Measurements from ENCODE around the gene HMG20A.

HMG20A gene

DNA sequence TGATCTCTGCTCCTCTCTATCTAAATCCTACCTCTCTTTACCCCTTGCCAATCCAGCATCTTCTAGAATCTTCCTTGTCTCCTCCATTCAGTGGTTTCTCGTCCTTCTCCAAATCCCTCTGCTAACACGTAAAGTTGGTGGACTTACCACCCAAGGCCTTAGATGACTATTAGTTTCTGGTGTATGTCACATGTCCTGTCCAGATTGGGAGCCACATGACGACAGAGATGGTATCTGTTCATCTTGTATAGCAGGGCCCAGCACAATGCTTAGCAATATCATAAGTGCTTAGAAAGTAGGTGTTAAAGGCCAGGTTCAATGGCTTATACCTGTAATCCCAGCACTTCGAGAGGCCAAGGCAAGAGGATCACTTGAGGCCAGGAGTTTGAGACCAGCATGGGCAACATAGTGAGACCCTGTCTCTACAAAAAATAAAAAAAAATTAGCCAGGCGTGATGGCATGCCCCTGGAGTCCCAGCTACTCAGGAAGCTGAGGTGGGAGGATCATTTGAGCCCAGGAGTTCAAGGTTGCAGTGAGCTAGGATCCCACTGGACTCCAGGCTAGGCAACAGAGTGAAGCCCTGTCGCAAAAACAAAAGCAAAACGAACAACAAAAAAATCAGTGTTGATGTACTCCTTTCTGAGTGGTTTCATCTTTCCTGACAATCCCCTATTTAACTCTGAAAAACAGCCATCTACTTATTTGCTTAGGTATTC is 81.8 kb downstream of the HMG20A start:
- DNase-seq (ENCODE audit: low spot score) = no peak

DNA sequence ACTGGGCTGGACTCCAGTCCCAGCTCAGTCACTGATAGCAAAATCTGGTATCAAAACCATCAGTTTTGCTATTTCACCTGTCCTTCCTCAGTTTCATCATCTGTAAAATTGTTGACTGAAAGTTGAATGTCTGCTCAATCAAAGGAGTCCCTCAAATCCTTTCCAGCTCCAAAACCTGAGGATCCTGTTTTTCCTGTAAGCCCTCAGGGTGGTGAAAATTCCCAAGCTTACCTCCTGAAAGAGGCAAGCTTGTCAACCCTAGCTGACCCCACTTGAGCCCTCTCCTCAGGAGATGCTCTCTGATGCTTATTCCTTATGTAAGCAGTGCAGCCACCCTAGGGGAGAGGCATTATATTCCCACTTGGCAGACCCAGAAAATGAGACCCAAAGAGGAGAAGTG is 82.6 kb downstream of the HMG20A start:
- no peak for DNase-seq (ENCODE audit: low spot score)

DNA sequence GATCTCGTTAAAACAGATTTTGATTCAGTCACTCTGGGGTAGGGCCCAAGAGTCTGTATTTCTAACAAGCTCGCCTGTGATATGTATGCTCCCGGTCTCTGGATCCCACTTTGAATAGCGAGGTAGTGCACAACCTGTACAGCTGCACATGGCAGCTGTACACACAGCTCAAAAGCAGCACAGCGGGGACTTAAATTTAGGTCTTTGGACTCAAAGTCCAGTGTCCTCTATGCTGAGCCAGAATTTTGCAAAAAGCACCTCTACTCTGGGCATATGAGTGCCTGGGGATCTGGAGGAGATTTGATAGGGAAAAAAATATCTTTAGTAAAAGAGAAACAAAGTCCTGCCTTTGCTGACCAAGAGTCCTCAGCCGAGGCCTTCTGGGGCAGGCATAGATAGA is 83.1 kb downstream of the HMG20A start:
- DNase-seq (ENCODE audit: low spot score) = no peak

DNA sequence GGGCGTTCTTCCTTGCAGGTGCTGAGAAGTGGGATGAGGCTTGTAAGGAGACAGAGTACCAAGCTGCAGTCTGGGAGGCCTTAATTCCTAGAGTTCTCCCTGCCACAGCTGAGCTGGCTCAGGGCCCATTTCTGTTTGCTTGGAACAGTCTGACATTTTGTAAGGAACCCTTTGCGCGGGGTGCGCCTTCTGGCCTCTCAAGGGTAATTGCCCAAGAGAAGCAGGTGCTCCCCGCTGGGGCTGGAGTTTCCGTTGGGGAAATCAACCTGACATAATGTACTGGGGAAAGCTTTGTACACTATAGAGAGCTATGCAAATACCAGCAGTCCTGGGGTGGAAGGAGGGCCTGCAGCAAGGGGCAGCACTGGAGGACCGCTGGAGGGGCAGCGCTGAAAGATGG is 83.6 kb downstream of the HMG20A start:
- no peak for DNase-seq (ENCODE audit: low spot score)

DNA sequence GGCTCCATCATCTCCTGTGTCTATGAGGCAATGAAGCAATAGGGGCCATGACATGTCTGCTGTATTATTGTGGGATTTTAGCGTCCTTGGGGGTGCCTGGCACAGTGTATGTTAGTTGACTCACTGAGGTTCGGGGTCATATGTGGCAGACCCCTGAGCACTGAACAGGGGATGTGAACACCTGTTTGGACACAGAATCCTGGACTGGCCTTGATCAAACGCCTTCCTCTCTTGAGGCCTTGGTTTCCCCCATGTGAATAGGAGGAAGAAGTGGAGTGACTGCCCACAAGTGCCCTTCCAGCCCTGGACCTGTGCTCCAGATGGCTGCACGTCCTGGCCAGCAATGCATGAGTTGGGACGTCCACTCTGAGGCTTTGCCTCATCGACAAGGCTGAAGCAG is 84.2 kb downstream of the HMG20A start:
- DNase-seq (ENCODE audit: low spot score) = no peak

DNA sequence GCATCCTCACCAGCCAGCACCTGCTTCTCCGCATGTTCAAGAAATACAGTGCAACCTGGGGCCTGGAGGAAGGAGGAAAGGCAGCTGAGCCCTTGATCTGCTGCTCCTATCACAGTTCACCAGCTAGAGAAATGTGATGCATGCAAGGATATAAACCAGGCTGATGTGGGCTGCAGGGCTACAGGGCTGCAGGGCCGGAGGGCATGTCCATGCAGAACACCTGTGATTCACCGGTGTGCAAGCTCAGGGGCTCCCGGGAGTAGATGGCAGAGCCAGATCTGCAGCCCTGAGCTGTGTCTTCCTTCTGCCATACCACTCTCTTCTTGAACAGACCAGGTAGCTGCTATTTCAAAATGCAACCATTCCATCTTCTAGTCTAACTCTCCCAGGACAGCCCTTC is 84.9 kb downstream of the HMG20A start:
- no peak for DNase-seq (ENCODE audit: low spot score)

DNA sequence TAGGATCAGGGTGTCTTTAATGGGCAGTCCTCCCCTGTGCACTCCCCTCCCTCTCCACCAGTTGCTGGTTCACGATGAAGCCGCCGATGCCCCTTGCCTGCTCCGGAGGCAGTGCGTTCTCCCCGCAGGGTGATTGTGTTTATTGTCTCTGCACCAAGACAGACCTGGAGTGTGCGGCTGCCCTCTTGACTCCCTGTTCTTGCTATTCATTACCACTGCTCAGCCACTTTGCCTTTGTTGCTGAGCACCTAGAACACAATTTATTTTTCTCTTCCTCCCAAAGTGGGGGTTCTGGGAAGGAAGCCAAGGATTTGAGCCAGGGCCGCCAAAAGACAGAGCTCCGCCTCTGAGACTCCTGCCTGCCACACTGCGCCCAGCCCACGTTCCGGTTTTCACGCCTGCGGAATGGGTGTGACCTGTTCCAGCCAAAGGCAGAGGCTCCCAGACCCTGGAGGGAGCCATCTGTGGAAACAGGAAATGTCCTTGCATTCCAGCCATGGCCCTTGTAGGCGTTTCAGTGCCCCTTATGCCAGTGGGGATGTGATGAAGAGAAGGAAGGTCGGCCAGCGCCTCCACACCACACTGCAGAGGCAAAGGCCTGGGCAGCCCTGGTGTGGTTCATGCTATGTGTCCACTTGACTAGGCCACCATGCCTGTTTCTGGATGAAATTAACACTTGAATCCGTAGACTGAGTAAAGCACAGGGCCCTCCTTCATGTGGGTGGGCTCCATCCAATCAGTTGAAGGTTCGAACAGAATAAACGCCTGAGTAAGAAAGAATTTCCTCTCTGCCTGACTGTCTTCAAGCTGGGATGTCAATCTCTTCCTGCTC is 85.8 kb downstream of the HMG20A start:
- no peak for DNase-seq (ENCODE audit: low spot score)

DNA sequence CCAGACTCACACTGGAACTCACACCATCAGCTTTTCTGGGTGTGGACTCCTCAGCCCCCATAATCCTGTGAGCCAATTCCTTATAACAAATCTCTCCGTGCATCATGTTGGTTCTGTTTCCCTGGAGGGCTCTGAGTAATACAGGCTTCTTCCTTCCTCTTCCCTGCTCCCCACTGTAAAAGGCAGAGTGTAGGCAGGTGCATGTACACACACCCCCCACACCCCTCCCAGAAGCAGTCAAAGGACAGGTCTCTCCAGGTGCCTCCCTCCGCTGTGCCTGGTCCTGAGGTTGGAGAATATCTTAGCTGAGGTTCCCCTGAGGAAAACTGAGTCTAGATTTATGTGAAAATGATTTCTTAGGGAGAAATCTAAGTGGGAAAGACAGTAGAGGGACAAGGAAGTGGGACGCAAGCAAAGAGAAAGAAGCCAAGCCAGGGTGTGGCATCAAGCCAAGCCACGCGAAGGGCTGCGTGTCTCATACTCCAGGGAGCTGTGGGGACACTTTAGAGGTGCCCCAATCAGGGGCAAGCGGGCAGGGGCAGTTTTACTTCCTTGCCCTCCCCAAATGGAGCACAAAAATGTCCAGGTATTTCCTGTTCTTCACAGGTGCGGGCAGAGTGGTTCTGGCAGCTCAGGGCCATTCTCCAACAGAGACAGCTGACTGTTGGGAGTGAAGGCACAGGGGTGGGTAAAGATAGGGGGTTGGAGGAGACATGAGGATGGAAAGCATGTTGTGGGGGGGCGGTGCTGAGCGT is 86.6 kb downstream of the HMG20A start:
- DNase-seq (ENCODE audit: low spot score) = no peak

DNA sequence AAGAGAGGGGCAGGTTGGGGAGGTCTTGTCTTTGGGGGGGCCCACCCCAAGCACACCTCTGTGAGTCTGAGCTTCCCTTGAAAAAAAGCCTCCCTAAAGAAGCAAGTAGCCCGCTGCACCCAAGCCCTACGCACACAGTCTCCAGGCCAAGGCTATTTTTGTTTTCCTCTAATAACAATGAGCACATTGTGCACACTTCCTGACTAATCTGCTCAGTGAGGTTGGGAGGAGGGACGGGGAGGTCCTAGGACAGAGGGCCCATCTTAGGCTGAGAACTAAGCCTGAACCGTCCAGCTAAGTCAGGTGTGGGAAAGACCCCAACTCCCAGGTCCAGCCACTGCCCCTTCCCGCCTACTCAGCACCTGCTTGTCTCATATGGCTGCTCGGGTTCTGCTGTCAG is 87.2 kb downstream of the HMG20A start:
- no peak for DNase-seq (ENCODE audit: low spot score)

DNA sequence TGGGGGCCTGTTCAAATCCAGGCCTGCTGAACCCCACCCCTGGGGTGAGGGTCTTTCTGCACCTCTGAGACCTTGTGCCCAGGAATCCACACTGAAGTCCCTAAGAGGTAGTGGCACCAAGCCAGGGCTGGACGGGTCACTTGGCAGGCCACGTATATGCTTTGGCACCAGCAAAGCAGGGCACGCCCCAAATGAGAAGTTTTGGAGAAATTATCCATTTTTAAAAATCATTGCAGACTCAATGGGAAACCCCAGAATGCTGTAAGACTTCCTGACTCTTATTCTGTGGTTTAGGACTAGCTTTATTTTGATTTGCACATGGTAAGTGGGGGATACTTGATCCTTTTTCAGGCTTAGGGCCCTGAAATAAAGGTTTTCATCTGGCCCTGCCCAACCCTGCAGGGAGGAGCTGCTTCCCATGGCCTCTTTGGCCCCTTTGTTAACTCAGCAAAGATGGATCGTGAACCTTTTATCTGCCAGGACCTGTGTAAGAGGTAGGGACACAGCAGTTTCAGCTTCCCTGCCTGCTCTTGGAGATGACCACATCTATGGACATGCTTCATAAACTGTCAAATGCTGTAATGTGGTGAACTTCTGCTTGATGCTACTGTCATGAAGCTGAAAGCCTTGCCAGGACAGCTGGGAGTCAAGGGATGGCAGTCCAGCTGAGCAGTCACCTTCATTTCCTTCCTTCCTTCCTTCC is 88.0 kb downstream of the HMG20A start:
- no peak for DNase-seq (ENCODE audit: low spot score)

DNA sequence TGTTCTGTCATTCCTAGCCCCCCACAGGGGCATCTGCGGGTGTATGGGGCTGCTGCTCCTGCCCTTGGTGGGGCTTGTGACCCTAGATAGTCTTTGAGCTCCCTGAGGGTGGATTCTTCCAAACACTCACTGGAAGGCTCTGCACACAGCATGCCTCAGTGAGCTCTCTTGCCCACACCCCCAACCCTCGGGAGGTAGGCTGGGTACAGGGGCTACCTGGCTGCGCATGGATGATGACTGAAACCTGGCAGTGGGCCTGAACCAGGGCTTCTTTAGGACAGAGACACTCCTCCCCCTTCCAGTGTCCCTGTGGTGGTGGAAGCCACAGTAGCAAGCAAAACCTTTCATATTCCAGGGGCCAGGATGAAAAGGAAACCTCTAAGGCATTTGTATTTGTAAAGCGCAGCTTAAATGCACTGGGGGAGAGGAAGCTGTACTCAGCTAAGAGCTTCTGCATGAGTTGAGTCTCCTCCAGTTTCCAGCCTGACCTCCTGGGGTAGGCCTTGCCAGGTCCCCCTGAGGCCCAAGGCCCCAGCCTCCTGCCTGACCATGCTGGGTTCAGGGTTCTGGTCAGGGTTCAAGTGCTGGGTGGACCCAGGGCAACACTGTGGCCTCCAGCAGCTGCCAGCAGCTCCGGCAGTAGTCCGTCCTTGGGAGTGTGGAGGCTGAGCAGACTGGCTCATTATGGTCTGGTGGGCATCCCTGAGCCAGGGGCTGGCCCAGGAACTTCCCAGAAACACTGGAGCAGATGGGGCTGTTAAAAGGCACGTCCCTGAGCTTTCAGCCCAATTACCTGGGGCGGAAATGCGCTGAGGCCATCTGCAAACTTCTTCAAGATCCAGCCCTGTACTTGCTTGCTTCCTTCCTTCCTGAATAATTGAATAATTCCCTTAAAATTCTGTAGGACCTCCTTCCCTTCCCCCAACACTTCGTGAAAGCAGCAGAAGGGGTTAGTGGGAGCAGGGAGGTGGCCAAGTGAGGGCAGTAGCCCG is 89.7 kb downstream of the HMG20A start:
- DNase-seq (ENCODE audit: low spot score) = no peak

DNA sequence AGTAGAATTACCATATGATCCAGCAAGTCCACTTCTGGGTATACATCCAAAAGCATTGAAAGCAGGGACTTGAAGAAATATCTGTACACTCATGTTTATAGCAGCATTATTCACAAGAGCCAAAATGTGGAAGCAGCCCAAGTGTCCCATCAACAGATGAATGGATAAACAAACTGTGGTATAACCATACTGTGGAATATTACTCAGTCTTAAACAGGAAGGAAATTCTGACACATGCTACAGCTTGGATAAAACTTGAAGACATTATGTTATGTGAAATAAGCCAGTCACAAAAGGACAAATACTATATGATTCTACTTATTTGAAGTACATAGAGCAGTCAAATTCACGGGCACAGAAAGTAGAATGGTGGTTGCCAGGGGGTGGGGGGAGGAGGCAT is 91.2 kb downstream of the HMG20A start:
- DNase-seq (ENCODE audit: low spot score) = no peak

DNA sequence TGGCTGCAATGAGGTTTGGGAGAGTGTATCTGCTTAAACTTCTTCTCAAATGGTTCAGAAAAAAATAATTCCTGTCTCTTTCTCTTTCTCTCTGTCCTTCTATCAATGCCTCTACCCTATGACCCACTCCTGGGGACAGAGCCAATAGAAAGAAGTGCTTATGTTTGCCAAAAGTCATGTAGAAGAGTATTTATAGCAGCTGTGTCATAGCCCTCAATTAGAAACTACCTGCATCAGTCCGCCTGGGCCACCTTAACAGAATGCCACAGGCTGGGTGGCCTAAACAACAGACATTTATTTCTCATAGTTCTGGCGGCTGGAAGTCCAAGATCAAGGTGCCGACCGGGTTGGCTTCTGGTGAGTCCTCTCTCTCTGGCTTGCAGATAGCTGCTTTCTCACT is 92.5 kb downstream of the HMG20A start:
- DNase-seq (ENCODE audit: low spot score) = no peak

DNA sequence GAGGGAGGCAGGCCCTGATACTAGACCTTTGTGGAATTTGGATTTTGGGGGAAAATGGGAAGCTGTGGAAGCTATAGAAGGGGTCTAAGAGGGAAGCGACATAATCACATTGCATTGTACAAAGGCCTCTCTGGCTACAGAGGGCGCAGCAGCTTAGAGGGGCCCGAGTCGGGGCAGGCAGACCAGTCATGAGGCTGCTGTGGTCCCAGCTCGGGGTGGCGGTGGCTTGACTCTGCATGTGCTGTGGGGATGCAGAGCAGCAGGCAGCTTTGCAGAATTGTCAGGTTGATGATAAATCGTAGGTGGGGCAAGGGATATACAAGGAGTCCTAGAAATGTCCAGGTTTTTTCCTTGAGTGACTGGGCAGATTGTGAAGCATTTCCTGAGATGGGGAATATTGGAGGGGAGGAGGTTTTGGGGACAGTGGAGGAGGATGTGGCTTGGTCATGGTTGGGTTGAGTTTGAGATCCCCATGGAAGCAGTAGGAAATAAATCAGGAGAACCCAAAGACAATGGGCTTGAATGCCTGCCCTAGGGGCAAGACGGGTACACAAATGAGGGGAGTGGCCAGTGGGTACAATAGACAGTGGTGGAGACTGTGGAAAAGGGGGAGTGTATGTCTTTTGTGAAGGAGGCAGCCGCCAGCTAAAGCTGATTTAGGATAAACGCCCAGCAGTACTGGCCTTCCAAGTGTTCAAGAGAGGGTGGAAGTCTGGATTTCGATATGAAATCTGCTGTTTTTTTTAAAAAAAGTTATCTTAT is 94.1 kb downstream of the HMG20A start:
- DNase-seq (ENCODE audit: low spot score) = no peak

DNA sequence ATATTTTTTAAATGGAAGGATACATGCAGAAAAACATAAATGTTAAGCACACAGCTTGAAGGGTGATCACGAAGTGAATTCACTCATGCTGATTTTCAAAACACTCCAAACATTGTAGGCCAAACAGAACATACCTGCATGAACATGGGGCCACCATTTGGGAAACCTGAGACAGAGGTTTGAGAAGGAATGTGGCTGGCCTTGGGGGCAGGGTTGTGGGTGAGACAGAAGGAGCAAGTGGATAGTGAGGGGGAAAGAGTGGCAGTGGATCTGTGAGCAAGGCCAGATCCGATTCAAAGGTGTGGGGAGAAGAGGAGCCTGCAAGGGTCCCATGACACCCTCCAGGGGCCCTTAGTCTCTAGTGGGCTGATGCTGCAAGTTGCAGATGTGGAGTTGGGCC is 94.9 kb downstream of the HMG20A start:
- DNase-seq (ENCODE audit: low spot score) = no peak

DNA sequence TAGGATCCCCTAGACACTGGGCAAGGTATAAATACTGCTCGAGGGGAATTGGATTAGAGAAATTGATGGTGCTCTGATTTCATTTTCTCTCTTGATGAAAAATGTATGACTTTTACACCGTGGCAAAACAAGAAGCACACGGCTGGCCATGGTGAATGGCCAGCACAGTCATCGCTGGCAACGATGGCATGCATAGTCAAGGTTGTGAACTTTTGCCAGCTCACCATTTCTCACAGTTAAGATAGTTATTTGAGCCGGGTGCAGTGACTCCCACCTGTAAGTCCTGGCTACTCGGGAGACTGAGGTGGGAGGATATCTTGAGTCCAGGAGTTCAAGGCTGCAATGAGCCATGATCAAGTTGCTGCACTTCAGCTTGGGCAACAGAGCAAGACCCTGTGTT is 95.4 kb downstream of the HMG20A start:
- no peak for DNase-seq (ENCODE audit: low spot score)

DNA sequence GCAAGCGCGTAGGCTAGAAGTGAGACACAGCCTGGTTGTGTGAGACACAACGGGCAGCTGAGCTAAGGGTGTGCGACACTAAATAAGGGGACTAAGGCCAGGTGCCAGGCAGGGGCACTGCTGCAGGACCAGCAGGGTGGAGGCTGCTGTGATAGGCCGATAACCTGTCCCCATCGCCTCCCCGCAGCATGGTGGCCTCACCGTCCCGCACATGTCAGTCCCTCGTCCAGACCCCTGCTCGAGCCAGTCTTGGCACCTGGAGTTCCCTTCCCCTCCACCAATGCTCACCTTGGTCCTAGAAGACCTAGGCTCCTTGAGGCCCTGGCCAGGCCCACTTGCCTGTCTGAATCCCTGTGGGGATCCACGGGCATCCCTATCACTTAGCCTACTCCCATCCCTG is 96.1 kb downstream of the HMG20A start:
- no peak for DNase-seq (ENCODE audit: low spot score)

DNA sequence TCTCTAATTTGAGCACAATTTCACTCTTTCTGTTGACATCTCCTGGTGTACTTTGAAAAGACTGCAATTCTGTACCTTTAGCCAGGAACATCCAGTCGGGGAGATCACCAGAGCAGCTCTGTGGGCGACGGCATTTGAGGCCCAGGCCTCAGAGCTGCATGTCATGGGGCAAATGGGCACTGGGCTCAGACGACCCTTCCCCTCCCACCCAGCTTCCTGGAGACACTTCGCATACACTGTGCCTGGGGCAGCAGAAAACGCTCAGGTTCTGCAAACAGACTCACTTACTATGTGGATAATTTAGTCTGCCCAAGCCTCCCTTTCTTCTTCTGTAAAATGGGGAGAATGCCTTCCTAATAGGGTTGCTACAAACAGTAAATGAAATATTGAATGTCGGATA is 96.9 kb downstream of the HMG20A start:
- no peak for DNase-seq (ENCODE audit: low spot score)

DNA sequence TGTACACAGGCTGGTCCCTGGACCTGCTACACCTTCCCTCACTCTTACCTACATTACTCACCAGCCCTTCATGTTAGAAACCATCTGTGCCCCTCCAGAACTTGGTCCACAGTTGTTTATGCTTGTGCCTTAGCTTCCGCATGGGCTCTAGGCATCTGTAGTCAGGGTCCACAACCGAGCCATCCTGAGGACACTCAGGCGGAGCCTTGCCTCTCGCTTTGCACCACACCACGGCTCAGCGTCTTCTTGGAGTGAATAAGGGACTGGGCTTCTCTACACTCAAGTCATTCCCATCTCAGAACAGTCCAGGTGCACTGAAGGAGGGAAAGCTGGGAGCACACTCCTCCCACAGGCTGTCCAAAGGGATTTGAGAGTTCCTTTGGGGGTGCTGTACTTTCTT is 97.8 kb downstream of the HMG20A start:
- no peak for DNase-seq (ENCODE audit: low spot score)

DNA sequence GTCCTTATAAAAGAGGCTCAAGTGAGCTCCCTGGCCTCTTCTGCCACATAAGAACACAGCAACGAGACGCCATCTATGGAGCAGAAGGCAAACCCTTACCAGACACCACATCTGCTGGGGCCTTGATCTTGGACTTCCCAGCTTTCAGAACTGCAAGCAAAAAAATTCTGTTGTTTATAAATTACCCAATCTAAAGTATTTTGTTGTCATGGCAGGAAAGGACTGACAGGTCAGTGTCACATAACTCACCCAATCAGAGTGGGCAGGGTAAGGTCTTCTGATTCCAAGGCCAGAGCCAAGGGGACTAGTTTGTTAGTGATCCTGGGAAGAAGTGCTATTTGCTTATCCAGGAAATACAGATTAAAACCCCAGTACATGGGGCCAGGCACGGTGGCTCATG is 98.9 kb downstream of the HMG20A start:
- no peak for DNase-seq (ENCODE audit: low spot score)
